ENCODE results near the gene SELL. TPM values are rescaled to one million over a fixed set of nuclear protein-coding genes. Genes with fewer than 3 reads are reported as not detected.

Gene SELL
- total and polyA plus RNA-seq, 9 donors: 0.36 to 11.0 (median 1.2) TPM

GRCh38 chr1:169647512-169647911 lies 63.9 kb downstream of the SELL start:
- Histone ChIP-seq H3K4me1 (ENCODE audit: insufficient read depth) (no peaks in the 10 kb centered on the region), H3K4me3 (no peak overlapping the region), H3K36me3 (no peaks in the 10 kb centered on the region), H3K27me3 (no peaks in the 10 kb centered on the region), H3K9me3 (no peaks in the 10 kb centered on the region), H3K27ac (no peak overlapping the region)
- DNase-seq: no peak
- TF ChIP-seq, protein P1, sequence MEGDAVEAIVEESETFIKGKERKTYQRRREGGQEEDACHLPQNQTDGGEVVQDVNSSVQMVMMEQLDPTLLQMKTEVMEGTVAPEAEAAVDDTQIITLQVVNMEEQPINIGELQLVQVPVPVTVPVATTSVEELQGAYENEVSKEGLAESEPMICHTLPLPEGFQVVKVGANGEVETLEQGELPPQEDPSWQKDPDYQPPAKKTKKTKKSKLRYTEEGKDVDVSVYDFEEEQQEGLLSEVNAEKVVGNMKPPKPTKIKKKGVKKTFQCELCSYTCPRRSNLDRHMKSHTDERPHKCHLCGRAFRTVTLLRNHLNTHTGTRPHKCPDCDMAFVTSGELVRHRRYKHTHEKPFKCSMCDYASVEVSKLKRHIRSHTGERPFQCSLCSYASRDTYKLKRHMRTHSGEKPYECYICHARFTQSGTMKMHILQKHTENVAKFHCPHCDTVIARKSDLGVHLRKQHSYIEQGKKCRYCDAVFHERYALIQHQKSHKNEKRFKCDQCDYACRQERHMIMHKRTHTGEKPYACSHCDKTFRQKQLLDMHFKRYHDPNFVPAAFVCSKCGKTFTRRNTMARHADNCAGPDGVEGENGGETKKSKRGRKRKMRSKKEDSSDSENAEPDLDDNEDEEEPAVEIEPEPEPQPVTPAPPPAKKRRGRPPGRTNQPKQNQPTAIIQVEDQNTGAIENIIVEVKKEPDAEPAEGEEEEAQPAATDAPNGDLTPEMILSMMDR (IDR thresholded peaks at IDR 0.05): no peak
- TF ChIP-seq EP300 (IDR thresholded peaks at IDR 0.05): no peak
- no peak for TF ChIP-seq POLR2A (IDR thresholded peaks at IDR 0.05)
- intact Hi-C loops (cut with DNase I): no loop called here

DNA sequence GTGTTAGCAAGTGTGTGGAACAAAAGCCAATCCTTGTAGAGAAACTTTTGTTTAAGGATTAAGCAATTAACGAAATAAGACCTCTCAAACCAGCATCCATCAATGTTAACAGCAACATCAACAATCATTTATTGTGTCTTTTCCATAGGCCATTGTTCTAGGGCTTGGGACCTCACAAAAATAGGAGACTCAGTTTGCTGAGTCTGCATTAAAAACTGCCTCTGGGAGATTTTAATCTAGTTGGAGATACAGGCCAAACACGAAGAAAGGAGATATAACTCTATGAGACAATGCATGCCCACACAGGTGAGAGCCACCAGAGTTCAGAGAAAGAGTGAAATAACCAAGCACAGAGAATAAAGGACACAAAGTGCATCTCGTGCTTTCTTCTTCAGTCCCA lies 67.1 kb downstream of the SELL start:
- Histone ChIP-seq H3K4me1 (ENCODE audit: insufficient read depth) (no peaks in the 10 kb centered on the region), H3K4me3 (no peak overlapping the region), H3K27ac (no peak overlapping the region), H3K9me3 (no peaks in the 10 kb centered on the region), H3K27me3 (no peaks in the 10 kb centered on the region), H3K36me3 (no peaks in the 10 kb centered on the region)
- no peak for DNase-seq
- WGBS, 3 donors: 70 to 72% (median 70%) methylated on average over 3 of the region's 3 CpGs
- TF ChIP-seq POLR2A (IDR thresholded peaks at IDR 0.05) (no peak), EP300 (IDR thresholded peaks at IDR 0.05) (no peak)
- TF ChIP-seq, protein P1 (IDR thresholded peaks at IDR 0.05): no peak
- intact Hi-C loops (cut with DNase I): no loop called here

Other genes with a start within 250 kb of the SELL start
- 10 to 100 TPM in 6 of 7 donors, 1 to 10 TPM in 1; 9.1 to 28.6 (median 12.1) TPM for gene SLC19A2, start 225.7 kb downstream of the SELL start, total RNA-seq
- 1 to 10 TPM; 6.5 to 7.6 TPM for gene SLC19A2, start 225.7 kb downstream of the SELL start, polyA plus RNA-seq
- 1 to 10 TPM in 1 of 7 donors, under 1 TPM in 4, not detected in 2; 0.05 to 3.3 (median 0.20) TPM for gene F5, start 125.1 kb downstream of the SELL start, total RNA-seq
- gene F5, start 125.1 kb downstream of the SELL start, polyA plus RNA-seq: under 1 TPM; 0.31 to 0.85 TPM
- gene SELP, start 81.5 kb downstream of the SELL start, total RNA-seq: 1 to 10 TPM in 6 of 7 donors, under 1 TPM in 1; 0.68 to 8.9 (median 4.0) TPM
- 10 to 100 TPM in 1 of 2 donors, 1 to 10 TPM in 1; 5.9 to 19.7 TPM for gene SELP, start 81.5 kb downstream of the SELL start, polyA plus RNA-seq
- gene SELE, start 22.5 kb upstream of the SELL start, total RNA-seq: 10 to 100 TPM in 1 of 7 donors, 1 to 10 TPM in 4, under 1 TPM in 2; 0.58 to 16.9 (median 2.6) TPM
- 1 to 10 TPM; 1.7 to 2.9 TPM for gene SELE, start 22.5 kb upstream of the SELL start, polyA plus RNA-seq
- 1 to 10 TPM; 4.0 to 9.3 (median 7.4) TPM for gene METTL18, start 83.3 kb upstream of the SELL start, total RNA-seq
- gene METTL18, start 83.3 kb upstream of the SELL start, polyA plus RNA-seq: 1 to 10 TPM; 7.8 to 9.5 TPM
- gene SCYL3, start 182.3 kb upstream of the SELL start, total RNA-seq: 10 to 100 TPM in 4 of 7 donors, 1 to 10 TPM in 3; 6.3 to 15.3 (median 10.9) TPM
- gene SCYL3, start 182.3 kb upstream of the SELL start, polyA plus RNA-seq: 1 to 10 TPM; 6.9 to 7.3 TPM

Measured in ovary (tissue), 9 donors.